A549 treated with RU486 at 1 μM for 4 hours (cell line): Measurements from ENCODE around the gene STATH. TPM values are rescaled to one million over a fixed set of nuclear protein-coding genes. Genes with fewer than 3 reads are reported as not detected.

Experiments
- total RNA-seq: library from RNA; stranded (reverse); fragments of 200-300 nt; extraction: Qiagen RNA extraction; gene quantifications from 5 replicates; pipeline ENCODE4 v1.2.3, GENCODE V29; 2022; ENCODE audit warnings: low read depth

Gene STATH
- total RNA-seq = not detected in 5 replicates

DNA sequence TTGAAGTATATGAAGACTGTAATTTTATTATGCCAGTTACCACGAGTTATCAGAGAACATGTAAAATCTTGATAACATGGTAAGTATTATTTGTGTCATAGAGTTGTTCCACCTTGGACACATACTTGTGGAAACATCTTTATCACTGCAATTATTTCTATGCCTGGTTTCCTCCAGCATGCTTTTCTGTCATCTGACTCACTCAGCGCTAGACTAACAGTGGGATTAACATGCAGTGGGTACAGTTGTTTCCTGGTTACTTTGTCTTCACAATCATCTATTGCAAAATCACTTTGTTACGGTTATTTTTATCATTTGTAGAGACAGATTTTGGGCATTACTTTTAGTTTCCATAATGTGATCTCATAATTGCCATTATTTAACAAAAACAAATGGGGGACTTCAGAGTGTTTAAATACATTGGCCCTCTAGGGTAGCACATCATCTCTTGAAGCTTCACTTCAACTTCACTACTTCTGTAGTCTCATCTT, at the start of gene STATH:
STATH (plus strand) TSS at position 441 of the 491 bp plus-strand sequence. CDS start 2,472 bp downstream, outside the sequence.

GRCh38 chr4:69965628-69966027, 30.1 kb upstream of the STATH start, which contains the start of gene CSN2:
Gene CSN2 (minus strand): TSS chr4:69965728. CDS start chr4:69960995, 4,733 bp downstream.

GRCh38 chr4:70028159-70028558, 32.4 kb downstream of the STATH start, which contains the start of gene HTN3:
Gene HTN3 (plus strand): TSS chr4:70028459. CDS start chr4:70030741, 2,282 bp downstream.

GRCh38 chr4:70050138-70050537, 54.4 kb downstream of the STATH start, which contains the start of gene HTN1:
Gene HTN1 (plus strand): TSS chr4:70050438. CDS start chr4:70053077, 2,639 bp downstream.

Other genes with a start within 250 kb of the STATH start
- 0.14 TPM in 1 of 5 replicates, not detected in the others for gene SULT1B1, start 235.3 kb upstream of the STATH start, total RNA-seq
- not detected in 5 replicates for gene SULT1E1, start 135.8 kb upstream of the STATH start, total RNA-seq
- not detected in 5 replicates for gene CSN1S1, start 64.9 kb upstream of the STATH start, total RNA-seq
- not detected in 5 replicates for gene CSN2, start 30.2 kb upstream of the STATH start, total RNA-seq
- not detected in 5 replicates for gene HTN3, start 32.5 kb downstream of the STATH start, total RNA-seq
- gene HTN1, start 54.5 kb downstream of the STATH start, total RNA-seq = not detected in 5 replicates
- not detected in 5 replicates for gene PRR27, start 158.3 kb downstream of the STATH start, total RNA-seq
- not detected in 5 replicates for gene ODAM, start 199.8 kb downstream of the STATH start, total RNA-seq
- gene FDCSP, start 230.2 kb downstream of the STATH start, total RNA-seq = not detected in 5 replicates
- not detected in 5 replicates for gene CSN3, start 246.6 kb downstream of the STATH start, total RNA-seq